Activated CD4-positive, alpha-beta T cell treated with anti-CD3 and anti-CD28 coated beads for 4 hours (primary cell): ENCODE measurements around the gene ACTA2.

Experiments used
- DNase-seq, 2 donors: peaks; one replicate each; pipeline ENCODE4 v3.0.0-alpha.2; 2020

ACTA2 gene

GRCh38 chr10:88980800-88981199 is 28.2 kb upstream of the ACTA2 start:
- no peak for DNase-seq

GRCh38 chr10:88980247-88980646 is 27.7 kb upstream of the ACTA2 start:
- no peak for DNase-seq

- no peak for DNase-seq
These were observed 27.0 kb upstream of the ACTA2 start for GRCh38 chr10:88979603-88980002.

GRCh38 chr10:88979153-88979562 is 26.6 kb upstream of the ACTA2 start:
- no peak for DNase-seq

GRCh38 chr10:88978463-88978862 is 25.9 kb upstream of the ACTA2 start:
- DNase-seq, result no peak

GRCh38 chr10:88975377-88975720 is 22.8 kb upstream of the ACTA2 start:
- no peak for DNase-seq

- DNase-seq, result no peak
These were observed 22.1 kb upstream of the ACTA2 start for GRCh38 chr10:88974446-88975376.

GRCh38 chr10:88974012-88974411 is 21.4 kb upstream of the ACTA2 start:
- DNase-seq, result no peak

- no peak for DNase-seq
These were observed 18.9 kb upstream of the ACTA2 start for GRCh38 chr10:88971221-88972061.

- DNase-seq, result no peak
These were observed 15.8 kb upstream of the ACTA2 start for GRCh38 chr10:88968391-88968790.

- DNase-seq, result no peak
These were observed 14.2 kb upstream of the ACTA2 start for GRCh38 chr10:88966797-88967196.

- DNase-seq, result no peak
These were observed 12.4 kb upstream of the ACTA2 start for GRCh38 chr10:88964869-88965415.

GRCh38 chr10:88964360-88964759 is 11.8 kb upstream of the ACTA2 start:
- DNase-seq, result no peak

GRCh38 chr10:88963318-88963717 is 10.7 kb upstream of the ACTA2 start:
- DNase-seq, result no peak

- no peak for DNase-seq
These were observed 9.8 kb upstream of the ACTA2 start for GRCh38 chr10:88962336-88962735.

- DNase-seq, result no peak
These were observed 8.7 kb upstream of the ACTA2 start for GRCh38 chr10:88961266-88961665.

GRCh38 chr10:88960802-88961201 is 8.2 kb upstream of the ACTA2 start:
- no peak for DNase-seq

GRCh38 chr10:88958721-88959120 is 6.1 kb upstream of the ACTA2 start:
- DNase-seq, result no peak

- DNase-seq, result no peak
These were observed 4.8 kb upstream of the ACTA2 start for GRCh38 chr10:88957381-88957780.

- no peak for DNase-seq
These were observed 2.0 kb upstream of the ACTA2 start for GRCh38 chr10:88954458-88955083.

- no peak for DNase-seq
These were observed 1.1 kb upstream of the ACTA2 start for GRCh38 chr10:88953662-88954061.

- no peak for DNase-seq
These were observed 2.4 kb downstream of the ACTA2 start for GRCh38 chr10:88949912-88950837.
